AG04449 (cell line): ENCODE measurements around the gene HOXB1.

Source experiments
- CTCF ChIA-PET: fragments of 350-600 bp; formaldehyde crosslinking; extraction: SDS; loops from one replicate; lab custom pipeline; 2021; ENCODE audit warnings: antibody characterized with exemption; lab: Yijun Ruan, JAX
- POLR2A ChIA-PET: fragments of 400-600, 350-600 bp; formaldehyde crosslinking; extraction: SDS; loops from one replicate; lab custom pipeline; 2020; ENCODE audit warnings: antibody characterized with exemption, inconsistent platforms; lab: Yijun Ruan, JAX
- DNase-seq: peaks from one replicate; pipeline ENCODE4 v3.0.0-alpha.2; 2010; ENCODE audit warnings: low read depth, low spot score
- H3K4me3 ChIP-seq: 2 replicates; pipeline ENCODE4 v1.5.1; 2011; ENCODE audit warnings: low read depth, mild to moderate bottlenecking, control low read depth, low read length
- TF ChIP-seq, protein P1 (sequence below): IDR thresholded peaks from one replicate; pipeline ENCODE4 v1.5.1; 2011; ENCODE audit warnings: mild to moderate bottlenecking, moderate library complexity, low read length, control low read depth, inconsistent platforms; ENCODE audit not compliant: insufficient read depth; ENCODE audit errors: missing control alignments

Gene HOXB1

DNA sequence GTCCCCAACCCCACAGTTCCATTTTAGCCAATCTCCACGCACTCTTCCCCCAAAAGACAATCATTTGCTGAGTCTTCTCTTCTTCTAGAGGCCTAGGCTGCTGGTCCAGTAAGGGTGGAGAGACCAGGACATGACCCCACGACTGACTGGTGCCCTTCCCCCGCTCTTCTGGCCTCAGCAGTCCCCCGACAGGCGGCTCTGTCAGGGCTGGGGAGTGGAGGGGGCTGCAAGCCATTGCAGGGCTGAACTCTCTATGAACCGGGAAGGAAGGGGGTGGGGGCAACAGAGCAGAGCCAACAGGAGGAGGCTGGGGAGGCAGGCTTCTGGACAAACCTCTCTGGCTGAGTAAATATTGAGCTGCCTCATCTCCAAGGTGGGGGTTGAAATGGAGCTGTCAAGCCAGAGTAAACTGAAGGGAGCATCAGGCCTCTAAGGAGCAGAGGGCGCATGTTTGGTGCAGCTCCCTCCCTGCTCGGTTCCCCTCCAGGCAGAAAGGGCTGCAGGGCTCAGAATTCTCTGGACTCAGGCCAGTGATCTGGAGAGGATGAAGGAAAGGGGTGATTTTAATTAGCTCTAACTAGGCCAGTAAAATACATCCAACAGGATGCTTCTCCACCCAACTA, 8.7 kb downstream of the HOXB1 start:
- ChIA-PET POLR2A (interaction anchor here (0.9 kb wide), 1 partner anchor 19 kb away, joined by 3 read pairs; no protein-coding TSS in a partner anchor), CTCF (interaction anchor here (0.9 to 6.7 kb wide), 11 partner anchors 10 to 170 kb away, joined by 3 to 39 read pairs (median 5); no protein-coding TSS in a partner anchor)
- no peak for DNase-seq
- TF ChIP-seq, protein P1, sequence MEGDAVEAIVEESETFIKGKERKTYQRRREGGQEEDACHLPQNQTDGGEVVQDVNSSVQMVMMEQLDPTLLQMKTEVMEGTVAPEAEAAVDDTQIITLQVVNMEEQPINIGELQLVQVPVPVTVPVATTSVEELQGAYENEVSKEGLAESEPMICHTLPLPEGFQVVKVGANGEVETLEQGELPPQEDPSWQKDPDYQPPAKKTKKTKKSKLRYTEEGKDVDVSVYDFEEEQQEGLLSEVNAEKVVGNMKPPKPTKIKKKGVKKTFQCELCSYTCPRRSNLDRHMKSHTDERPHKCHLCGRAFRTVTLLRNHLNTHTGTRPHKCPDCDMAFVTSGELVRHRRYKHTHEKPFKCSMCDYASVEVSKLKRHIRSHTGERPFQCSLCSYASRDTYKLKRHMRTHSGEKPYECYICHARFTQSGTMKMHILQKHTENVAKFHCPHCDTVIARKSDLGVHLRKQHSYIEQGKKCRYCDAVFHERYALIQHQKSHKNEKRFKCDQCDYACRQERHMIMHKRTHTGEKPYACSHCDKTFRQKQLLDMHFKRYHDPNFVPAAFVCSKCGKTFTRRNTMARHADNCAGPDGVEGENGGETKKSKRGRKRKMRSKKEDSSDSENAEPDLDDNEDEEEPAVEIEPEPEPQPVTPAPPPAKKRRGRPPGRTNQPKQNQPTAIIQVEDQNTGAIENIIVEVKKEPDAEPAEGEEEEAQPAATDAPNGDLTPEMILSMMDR = no peak
- no peak overlapping the region for H3K4me3 ChIP-seq

DNA sequence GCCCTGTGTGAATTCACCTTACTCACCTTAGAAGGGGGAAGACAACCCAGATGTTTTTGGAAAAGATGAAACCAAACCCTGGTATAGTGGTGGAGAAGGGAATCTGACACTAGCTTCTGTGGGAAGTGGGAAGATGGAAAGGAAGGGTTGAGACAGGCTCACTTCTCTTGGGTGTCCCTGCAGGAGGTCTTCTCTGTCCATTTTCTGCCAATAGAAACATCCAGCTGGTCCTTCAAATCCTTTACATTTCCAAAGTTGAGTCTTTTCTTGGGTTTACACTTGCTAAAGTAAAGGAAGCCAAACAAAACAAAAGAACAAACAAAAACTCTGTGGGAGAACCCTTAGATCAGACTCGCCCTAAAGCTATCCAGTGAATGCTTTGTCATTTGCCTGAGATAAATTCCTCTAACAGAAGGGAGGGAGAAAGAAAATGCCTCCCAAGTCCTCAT, 10.2 kb downstream of the HOXB1 start:
- no peak overlapping the region for H3K4me3 ChIP-seq
- ChIA-PET CTCF (interaction anchor here (0.6 to 6.7 kb wide), 5 partner anchors 9 to 1302 kb away, joined by 3 to 39 read pairs (median 4); no protein-coding TSS in a partner anchor), POLR2A (interaction anchor here (0.7 kb wide), 1 partner anchor 14 kb away, joined by 3 read pairs; no protein-coding TSS in a partner anchor)

DNA sequence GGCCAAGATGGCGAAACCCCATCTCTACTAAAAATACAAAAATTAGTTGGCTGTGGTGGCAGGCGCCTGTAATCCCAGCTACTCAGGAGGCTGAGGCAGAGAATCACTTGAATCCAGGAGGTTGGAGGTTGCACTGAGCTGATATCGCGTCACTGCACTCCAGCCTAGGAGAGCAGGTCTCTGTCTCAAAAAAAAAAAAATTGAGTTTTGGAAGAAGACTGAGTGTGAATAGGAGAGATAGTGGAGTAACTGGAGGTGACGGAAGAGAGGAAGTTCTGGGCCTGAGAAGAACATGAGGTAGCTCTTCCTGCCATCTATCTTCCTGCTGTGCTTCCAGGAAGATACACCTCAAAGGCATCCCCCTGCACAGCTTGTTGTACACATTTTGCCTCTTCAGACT, 11.4 kb downstream of the HOXB1 start:
- no peak overlapping the region for H3K4me3 ChIP-seq
- TF ChIP-seq, protein P1 = no peak
- ChIA-PET CTCF (interaction anchor here (1.2 to 6.7 kb wide), 4 partner anchors 14 to 82 kb away, joined by 3 to 39 read pairs (median 4); no protein-coding TSS in a partner anchor), POLR2A (no interaction called here)
- DNase-seq = no peak

More for the DNA sequence above, 10.2 kb downstream of the HOXB1 start:
- DNase-seq = no peak
- TF ChIP-seq, protein P1 = no peak

DNA sequence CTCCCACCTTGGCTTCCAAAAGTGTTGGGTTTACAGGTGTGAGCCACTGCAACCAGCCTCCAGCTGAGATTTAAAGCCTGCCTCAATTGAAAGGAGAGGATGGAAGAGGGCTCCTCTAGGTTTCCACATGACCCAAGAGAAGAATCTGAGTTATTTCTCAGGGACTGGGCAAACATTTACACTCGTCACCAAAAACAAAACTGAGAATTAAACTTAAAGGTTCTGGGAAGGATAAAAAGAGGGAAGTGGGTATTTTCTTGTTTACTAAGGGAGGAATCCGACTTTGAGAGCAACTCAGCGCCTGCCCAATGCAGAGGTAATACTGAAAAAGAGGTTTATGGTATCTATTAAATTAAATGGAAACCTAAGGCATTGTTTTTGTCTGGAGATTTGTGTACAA, 13.3 kb downstream of the HOXB1 start:
- TF ChIP-seq, protein P1 = no peak
- ChIA-PET POLR2A (no interaction called here), CTCF (interaction anchor here (0.9 to 1.7 kb wide), 3 partner anchors 10 to 25 kb away, joined by 3 to 4 read pairs (median 3); no protein-coding TSS in a partner anchor)
- H3K4me3 ChIP-seq = no peak overlapping the region
- DNase-seq = no peak

DNA sequence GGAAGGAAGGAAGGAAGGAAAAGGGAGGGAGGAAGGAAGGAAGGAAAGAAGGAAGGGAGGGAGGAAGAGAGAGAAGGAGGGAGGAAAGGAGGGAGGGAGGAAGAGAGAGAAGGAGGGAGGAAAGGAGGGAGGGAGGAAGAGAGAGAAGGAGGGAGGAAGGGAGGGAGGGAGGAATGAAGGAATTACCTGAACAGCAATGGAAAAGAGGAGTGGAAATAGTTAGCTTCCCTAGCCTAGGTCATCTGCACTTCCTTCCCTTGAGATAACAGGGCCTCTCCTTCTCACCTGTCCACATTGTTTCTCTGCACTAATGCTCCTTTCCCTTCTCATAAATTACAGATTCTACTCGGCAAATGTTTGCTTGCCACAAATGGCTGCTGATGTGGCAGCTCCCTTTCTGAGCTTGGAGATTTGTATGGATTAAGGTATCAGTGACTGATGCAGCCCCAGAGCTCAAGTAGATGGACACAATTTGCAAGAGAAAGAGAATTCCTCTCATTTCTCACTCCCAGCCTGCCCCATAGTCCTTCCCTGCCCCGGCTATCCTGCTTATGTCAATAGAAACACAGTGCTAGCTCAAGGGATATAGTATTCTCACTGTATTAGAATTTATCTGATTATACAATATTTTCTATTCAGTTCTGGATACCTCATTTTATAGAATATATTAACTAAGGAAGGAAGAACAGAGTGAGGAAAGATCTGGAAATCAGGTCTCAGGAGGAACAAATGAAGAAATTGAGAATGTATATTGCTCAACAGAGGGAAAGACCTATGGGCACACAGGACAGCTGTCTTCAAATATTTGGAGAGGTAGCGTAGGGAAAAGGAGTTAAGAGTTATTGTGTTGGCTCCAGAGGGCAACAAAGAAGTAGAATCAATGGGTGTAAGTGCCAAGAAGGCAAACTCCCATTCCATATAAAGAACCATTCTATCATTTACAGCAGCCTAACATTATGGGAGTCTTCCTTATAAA, 14.6 kb downstream of the HOXB1 start:
- ChIA-PET CTCF (interaction anchor here (0.5 to 1.7 kb wide), 4 partner anchors 9 to 418 kb away, joined by 3 to 4 read pairs (median 3); no protein-coding TSS in a partner anchor), POLR2A (interaction anchor here (1.0 kb wide), 1 partner anchor 33 kb away, joined by 3 read pairs; no protein-coding TSS in a partner anchor)
- no peak overlapping the region for H3K4me3 ChIP-seq
- DNase-seq = no peak
- TF ChIP-seq, protein P1 = no peak
